ENCODE data around the gene MYO1B. TPM values are rescaled to one million over a fixed set of nuclear protein-coding genes. Genes with fewer than 3 reads are reported as not detected.

Gene MYO1B
- polyA plus RNA-seq, 1 donor from 2014 or later = 72.2 TPM

DNA sequence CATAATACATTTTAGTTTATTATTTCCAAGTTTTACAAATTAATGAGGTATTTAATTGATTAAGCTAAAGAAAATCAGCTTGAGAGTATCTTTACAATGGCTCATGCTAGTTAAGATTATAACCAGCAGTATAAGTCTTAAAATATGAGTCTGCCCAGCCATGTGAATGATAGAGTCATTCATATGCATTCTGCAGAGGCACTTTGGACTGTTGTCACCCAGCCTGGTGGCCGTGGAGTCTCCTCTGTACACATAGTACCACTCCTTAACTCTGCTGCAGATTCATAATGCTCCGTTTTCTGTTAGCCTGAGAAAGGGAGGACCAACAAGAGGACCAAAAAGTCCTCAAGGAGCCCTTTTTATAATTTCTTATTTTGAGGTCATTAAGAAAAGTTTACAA lies 148.8 kb downstream of the MYO1B start:
- Histone ChIP-seq H3K79me2 (replicated peaks; ENCODE audit: insufficient read depth, low read length) (no peaks in the 10 kb centered on the region), H3K27me3 (ENCODE audit: insufficient read depth, low read depth, low read length) (no peaks in the 10 kb centered on the region), H3K4me3 (ENCODE audit: low read length) (no peak overlapping the region), H4K20me1 (ENCODE audit: insufficient read depth) (no peaks in the 10 kb centered on the region), H3K36me3 (ENCODE audit: insufficient read depth, low read length) (peaks cover 20% of the 10 kb centered on the region), H3K9ac (ENCODE audit: low read length) (no peak overlapping the region), H3K4me2 (ENCODE audit: low read length) (no peak overlapping the region), H2AFZ (ENCODE audit: low read depth, low read length) (no peak overlapping the region), H3K27ac (ENCODE audit: low read length) (no peak overlapping the region), H3K9me2 (ENCODE audit: insufficient read depth, low read length) (no peaks in the 10 kb centered on the region), H3F3A (ENCODE audit: insufficient read depth, low read length, poor library complexity, severe bottlenecking) (no peaks in the 10 kb centered on the region), H3K9me3 (ENCODE audit: low read length) (peaks cover 2% of the 10 kb centered on the region)
- TF ChIP-seq TAF1 (IDR thresholded peaks at IDR 0.05; ENCODE audit: low read depth) (no peak), EP300 (conservative IDR thresholded peaks at IDR 0.05; ENCODE audit: poor library complexity, severe bottlenecking) (no peak), EZH2 (IDR thresholded peaks at IDR 0.05; ENCODE audit: borderline replicate concordance, insufficient read depth, low read length, poor library complexity, severe bottlenecking) (no peak), POLR2AphosphoS5 (IDR thresholded peaks at IDR 0.05) (no peak), SMC3 (conservative IDR thresholded peaks at IDR 0.05; ENCODE audit: poor library complexity) (no peak), MXI1 (conservative IDR thresholded peaks at IDR 0.05; ENCODE audit: poor library complexity, severe bottlenecking) (no peak), RAD21 (conservative IDR thresholded peaks at IDR 0.05) (no peak)
- TF ChIP-seq, protein P1, sequence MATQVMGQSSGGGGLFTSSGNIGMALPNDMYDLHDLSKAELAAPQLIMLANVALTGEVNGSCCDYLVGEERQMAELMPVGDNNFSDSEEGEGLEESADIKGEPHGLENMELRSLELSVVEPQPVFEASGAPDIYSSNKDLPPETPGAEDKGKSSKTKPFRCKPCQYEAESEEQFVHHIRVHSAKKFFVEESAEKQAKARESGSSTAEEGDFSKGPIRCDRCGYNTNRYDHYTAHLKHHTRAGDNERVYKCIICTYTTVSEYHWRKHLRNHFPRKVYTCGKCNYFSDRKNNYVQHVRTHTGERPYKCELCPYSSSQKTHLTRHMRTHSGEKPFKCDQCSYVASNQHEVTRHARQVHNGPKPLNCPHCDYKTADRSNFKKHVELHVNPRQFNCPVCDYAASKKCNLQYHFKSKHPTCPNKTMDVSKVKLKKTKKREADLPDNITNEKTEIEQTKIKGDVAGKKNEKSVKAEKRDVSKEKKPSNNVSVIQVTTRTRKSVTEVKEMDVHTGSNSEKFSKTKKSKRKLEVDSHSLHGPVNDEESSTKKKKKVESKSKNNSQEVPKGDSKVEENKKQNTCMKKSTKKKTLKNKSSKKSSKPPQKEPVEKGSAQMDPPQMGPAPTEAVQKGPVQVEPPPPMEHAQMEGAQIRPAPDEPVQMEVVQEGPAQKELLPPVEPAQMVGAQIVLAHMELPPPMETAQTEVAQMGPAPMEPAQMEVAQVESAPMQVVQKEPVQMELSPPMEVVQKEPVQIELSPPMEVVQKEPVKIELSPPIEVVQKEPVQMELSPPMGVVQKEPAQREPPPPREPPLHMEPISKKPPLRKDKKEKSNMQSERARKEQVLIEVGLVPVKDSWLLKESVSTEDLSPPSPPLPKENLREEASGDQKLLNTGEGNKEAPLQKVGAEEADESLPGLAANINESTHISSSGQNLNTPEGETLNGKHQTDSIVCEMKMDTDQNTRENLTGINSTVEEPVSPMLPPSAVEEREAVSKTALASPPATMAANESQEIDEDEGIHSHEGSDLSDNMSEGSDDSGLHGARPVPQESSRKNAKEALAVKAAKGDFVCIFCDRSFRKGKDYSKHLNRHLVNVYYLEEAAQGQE (IDR thresholded peaks at IDR 0.05; ENCODE audit: borderline replicate concordance) = no peak
- TF ChIP-seq, protein P2, sequence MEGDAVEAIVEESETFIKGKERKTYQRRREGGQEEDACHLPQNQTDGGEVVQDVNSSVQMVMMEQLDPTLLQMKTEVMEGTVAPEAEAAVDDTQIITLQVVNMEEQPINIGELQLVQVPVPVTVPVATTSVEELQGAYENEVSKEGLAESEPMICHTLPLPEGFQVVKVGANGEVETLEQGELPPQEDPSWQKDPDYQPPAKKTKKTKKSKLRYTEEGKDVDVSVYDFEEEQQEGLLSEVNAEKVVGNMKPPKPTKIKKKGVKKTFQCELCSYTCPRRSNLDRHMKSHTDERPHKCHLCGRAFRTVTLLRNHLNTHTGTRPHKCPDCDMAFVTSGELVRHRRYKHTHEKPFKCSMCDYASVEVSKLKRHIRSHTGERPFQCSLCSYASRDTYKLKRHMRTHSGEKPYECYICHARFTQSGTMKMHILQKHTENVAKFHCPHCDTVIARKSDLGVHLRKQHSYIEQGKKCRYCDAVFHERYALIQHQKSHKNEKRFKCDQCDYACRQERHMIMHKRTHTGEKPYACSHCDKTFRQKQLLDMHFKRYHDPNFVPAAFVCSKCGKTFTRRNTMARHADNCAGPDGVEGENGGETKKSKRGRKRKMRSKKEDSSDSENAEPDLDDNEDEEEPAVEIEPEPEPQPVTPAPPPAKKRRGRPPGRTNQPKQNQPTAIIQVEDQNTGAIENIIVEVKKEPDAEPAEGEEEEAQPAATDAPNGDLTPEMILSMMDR (IDR thresholded peaks at IDR 0.05; ENCODE audit: poor library complexity, severe bottlenecking) = no peak

DNA sequence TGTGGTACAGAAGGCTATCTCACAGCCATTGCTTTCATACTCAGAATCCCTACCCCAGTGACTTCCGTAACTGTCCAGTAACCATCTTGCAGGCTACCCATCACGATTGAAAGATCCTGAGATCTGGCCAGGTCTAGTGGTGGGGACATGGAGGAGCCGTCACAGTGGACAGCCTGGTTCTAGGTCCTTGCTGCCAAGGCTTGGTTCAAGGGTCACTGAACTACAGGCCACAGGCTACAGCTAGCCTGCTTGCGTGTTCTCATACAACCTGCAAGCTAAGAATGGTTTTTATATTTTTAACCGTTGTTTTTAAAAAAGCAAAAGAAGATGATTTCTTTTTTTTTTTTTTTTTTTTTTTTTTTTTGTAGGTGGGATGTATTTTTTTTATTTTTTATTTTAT lies 151.6 kb downstream of the MYO1B start:
- no peaks in the 10 kb centered on the region for H3K27me3 ChIP-seq (ENCODE audit: insufficient read depth, low read depth, low read length)
- no peak overlapping the region for H3K4me3 ChIP-seq (ENCODE audit: low read length)
- no peaks in the 10 kb centered on the region for H3K79me2 ChIP-seq (replicated peaks; ENCODE audit: insufficient read depth, low read length)
- H3K27ac ChIP-seq (ENCODE audit: low read length) = no peak overlapping the region
- H3K9ac ChIP-seq (ENCODE audit: low read length) = no peak overlapping the region
- no peak for TF ChIP-seq MXI1 (conservative IDR thresholded peaks at IDR 0.05; ENCODE audit: poor library complexity, severe bottlenecking)
- no peak overlapping the region for H3K4me2 ChIP-seq (ENCODE audit: low read length)
- H3K9me2 ChIP-seq (ENCODE audit: insufficient read depth, low read length) = no peaks in the 10 kb centered on the region
- no peaks in the 10 kb centered on the region for H3F3A ChIP-seq (ENCODE audit: insufficient read depth, low read length, poor library complexity, severe bottlenecking)
- peaks cover 2% of the 10 kb centered on the region for H3K9me3 ChIP-seq (ENCODE audit: low read length)
- H2AFZ ChIP-seq (ENCODE audit: low read depth, low read length) = no peak overlapping the region
- no peaks in the 10 kb centered on the region for H4K20me1 ChIP-seq (ENCODE audit: insufficient read depth)
- peaks cover 8% of the 10 kb centered on the region for H3K36me3 ChIP-seq (ENCODE audit: insufficient read depth, low read length)

DNA sequence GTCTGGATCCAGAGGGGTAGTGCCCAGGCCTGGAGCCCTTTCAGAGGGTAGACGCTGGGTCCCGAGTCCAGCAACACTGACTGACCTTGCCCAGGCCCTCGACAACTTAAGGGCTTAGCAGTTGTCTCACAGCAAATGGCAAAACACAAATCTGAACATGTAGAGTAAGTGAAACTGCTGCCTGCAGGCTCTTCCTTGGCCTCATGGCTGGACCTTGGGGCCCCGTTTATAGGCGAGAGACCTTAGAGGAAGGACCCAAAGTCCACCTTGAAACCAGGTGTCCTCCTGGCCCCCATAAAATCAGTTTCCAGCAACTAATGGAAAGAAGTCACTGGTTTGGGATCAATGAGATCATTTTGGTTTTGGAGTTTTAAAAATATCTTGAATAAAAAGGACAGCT lies 154.4 kb downstream of the MYO1B start:
- no peak overlapping the region for H3K4me2 ChIP-seq (ENCODE audit: low read length)
- peaks cover 3% of the 10 kb centered on the region for H3K36me3 ChIP-seq (ENCODE audit: insufficient read depth, low read length)
- H4K20me1 ChIP-seq (ENCODE audit: insufficient read depth) = no peaks in the 10 kb centered on the region
- no peak overlapping the region for H3K4me3 ChIP-seq (ENCODE audit: low read length)
- TF ChIP-seq, protein P1 (IDR thresholded peaks at IDR 0.05; ENCODE audit: borderline replicate concordance) = no peak
- TF ChIP-seq, protein P2 (IDR thresholded peaks at IDR 0.05; ENCODE audit: poor library complexity, severe bottlenecking) = no peak
- TF ChIP-seq MXI1 (conservative IDR thresholded peaks at IDR 0.05; ENCODE audit: poor library complexity, severe bottlenecking) (no peak), EZH2 (IDR thresholded peaks at IDR 0.05; ENCODE audit: borderline replicate concordance, insufficient read depth, low read length, poor library complexity, severe bottlenecking) (no peak), RAD21 (conservative IDR thresholded peaks at IDR 0.05) (no peak), EP300 (conservative IDR thresholded peaks at IDR 0.05; ENCODE audit: poor library complexity, severe bottlenecking) (no peak), SMC3 (conservative IDR thresholded peaks at IDR 0.05; ENCODE audit: poor library complexity) (no peak)
- peaks cover 2% of the 10 kb centered on the region for H3K9me3 ChIP-seq (ENCODE audit: low read length)
- no peaks in the 10 kb centered on the region for H3K9me2 ChIP-seq (ENCODE audit: insufficient read depth, low read length)
- no peaks in the 10 kb centered on the region for H3K79me2 ChIP-seq (replicated peaks; ENCODE audit: insufficient read depth, low read length)
- no peaks in the 10 kb centered on the region for H3F3A ChIP-seq (ENCODE audit: insufficient read depth, low read length, poor library complexity, severe bottlenecking)
- H3K27me3 ChIP-seq (ENCODE audit: insufficient read depth, low read depth, low read length) = no peaks in the 10 kb centered on the region
- H3K9ac ChIP-seq (ENCODE audit: low read length) = no peak overlapping the region
- no peak overlapping the region for H3K27ac ChIP-seq (ENCODE audit: low read length)
- H2AFZ ChIP-seq (ENCODE audit: low read depth, low read length) = no peak overlapping the region
